ENCODE measurements around the gene EEF1AKMT4.
A peak's percentile ranks its signal among the peaks of the same experiment; 100 is the strongest.

Gene EEF1AKMT4

GRCh38 chr3:184249412-184250166 lies at the start of gene EEF1AKMT4:
EEF1AKMT4 (plus strand) TSS chr3:184249672; CDS start chr3:184249695, 23 bp downstream.
- peak; percentile 83 to 93 for DNase-seq

DNA sequence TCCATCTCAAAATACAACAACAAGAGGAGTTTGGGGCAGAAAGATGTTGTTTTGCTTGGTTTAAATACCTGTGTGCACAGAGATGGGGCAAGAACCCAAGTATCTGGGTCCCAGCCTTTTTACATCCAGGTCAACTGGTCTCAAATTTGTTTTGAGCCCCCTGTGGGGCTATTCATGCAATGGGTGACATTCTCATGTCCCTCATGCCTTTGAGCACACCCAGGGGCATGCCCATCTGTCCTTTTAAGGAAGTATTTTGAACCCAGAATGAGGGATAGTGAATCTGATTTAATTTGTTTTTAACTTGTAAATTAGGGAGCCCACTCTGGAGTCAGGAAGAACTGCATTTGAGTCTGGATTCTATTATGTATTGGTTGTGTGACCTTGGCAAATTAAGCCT lies 48.6 kb upstream of the EEF1AKMT4 start:
- no peak for DNase-seq

- no peak for DNase-seq
Observed at GRCh38 chr3:184203526-184203925, 45.9 kb upstream of the EEF1AKMT4 start.

GRCh38 chr3:184209146-184209923 lies 40.1 kb upstream of the EEF1AKMT4 start:
- no peak for DNase-seq

DNA sequence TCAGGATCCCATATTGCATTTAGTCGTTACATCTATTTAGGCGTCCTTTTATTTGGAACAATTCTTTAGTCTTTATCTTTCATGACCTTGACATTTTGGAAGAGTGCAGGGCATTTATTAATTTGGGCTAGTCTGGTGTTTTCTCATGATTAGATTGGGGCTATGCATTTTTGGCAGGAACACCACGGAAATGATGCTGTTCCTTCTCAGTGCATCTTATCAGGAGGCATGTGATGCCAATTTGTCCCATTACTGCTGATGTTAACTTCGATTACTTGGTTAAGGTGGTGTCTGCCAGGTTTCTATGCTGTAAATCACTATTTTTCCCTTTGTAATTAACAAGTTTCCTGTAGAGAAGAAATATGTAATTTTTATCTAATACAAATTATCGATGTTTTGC lies 38.2 kb upstream of the EEF1AKMT4 start:
- no peak for DNase-seq

DNA sequence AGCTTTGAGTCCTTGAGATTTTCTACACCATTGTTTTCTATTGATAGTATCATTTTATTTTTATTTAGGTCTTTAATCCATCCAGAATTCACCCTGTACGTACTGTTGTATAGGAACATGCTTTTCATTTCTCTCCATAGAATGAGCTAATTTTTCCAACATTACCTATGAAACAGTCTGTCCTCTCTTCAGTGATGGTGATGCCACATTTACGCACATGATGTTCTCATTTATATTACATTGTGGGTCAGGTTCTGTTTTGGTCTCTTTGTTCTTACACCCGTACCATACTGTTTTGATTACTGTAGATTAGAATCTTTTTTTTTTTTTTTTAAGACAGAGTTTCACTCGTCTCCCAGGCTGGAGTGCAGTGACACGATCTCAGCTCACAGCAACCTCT lies 37.8 kb upstream of the EEF1AKMT4 start:
- no peak for DNase-seq

DNA sequence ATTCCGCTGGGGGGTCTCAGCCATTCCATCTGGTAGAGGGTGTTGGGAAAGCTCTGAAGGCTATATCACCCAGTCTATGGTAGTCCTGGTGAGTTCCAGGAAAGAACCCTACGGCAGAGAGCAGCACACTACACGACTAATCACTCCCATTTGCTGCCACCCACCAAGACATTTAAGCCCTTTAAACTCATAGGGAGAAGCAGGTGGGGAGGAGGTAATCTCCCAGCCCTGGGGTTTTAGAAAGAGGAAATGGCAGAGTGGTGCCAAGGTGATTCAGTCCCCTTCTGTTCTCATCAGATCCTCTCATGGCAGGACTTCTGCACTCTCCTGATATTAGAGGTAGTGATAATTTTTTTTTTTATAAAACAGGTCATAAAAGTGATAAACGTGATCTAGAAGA lies 30.7 kb upstream of the EEF1AKMT4 start:
- DNase-seq: no peak

- no peak for DNase-seq
Observed at GRCh38 chr3:184222521-184222920, 27.0 kb upstream of the EEF1AKMT4 start.

GRCh38 chr3:184223946-184224345 lies 25.5 kb upstream of the EEF1AKMT4 start:
- DNase-seq: no peak

DNA sequence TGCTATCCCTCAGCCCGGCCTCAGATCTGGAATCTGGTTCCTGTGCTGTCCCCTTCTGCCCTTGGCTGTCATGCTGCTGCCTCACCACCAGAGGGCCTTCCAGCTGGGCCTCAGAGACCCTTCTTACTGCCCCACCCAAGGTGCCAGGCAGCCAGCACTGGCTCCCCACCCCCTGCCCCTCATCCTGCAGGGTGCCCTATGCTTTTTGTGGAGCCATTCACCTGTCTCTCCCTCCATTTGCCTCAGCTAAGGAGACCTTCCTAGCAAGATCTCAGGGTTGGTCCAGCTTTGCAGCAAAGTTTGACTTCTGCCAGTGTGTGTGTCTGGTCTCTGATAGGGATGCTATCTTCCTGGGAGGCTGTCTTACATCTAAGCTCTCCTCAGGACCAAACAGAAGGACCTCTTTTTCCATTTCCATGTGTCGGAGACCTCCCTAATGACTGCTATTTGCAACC lies 22.0 kb upstream of the EEF1AKMT4 start:
- peak in 1 of 2 donors; percentile 35 for DNase-seq

GRCh38 chr3:184228376-184229137 lies 20.9 kb upstream of the EEF1AKMT4 start:
- DNase-seq: no peak

DNA sequence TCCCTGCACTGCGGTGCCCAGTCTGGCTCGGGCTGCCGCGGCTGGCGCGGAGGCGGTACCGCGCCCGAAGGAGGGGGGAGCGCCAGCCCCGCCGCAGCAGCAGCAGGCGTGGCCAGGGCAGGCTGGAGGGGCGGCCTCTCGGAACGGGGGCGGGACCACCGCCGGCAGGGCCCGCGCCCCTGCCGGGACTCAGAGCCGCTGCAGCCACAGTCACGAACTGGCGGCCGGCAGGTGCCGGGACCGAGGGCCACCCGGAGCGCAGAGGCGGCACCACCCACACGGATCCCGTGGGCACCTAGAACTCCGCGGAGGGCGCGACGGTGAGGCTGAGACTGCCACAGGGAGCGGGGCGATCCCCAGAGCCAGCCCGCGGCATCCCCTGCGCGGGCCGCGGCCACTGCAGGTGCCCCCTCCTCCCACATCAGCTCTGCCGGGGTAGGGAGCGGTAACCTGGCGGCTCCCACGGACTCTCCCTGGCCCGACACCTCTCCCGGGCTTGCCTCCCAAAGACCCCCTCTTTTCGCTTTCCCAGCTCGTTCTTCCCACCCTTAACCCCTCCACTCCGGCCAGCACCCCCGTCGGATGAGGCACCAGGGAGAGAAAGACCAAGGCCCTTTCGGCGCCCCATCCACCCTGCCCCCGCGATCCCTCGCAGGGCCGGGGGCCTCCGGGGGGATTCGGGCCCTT lies 19.9 kb upstream of the EEF1AKMT4 start, which contains the start of gene VWA5B2:
VWA5B2 (plus strand) TSS at position 192 of the 687 bp plus-strand sequence. CDS start 944 bp downstream, outside the sequence.
- no peak for DNase-seq

- no peak for DNase-seq
Observed at GRCh38 chr3:184230081-184230602, 19.3 kb upstream of the EEF1AKMT4 start.

DNA sequence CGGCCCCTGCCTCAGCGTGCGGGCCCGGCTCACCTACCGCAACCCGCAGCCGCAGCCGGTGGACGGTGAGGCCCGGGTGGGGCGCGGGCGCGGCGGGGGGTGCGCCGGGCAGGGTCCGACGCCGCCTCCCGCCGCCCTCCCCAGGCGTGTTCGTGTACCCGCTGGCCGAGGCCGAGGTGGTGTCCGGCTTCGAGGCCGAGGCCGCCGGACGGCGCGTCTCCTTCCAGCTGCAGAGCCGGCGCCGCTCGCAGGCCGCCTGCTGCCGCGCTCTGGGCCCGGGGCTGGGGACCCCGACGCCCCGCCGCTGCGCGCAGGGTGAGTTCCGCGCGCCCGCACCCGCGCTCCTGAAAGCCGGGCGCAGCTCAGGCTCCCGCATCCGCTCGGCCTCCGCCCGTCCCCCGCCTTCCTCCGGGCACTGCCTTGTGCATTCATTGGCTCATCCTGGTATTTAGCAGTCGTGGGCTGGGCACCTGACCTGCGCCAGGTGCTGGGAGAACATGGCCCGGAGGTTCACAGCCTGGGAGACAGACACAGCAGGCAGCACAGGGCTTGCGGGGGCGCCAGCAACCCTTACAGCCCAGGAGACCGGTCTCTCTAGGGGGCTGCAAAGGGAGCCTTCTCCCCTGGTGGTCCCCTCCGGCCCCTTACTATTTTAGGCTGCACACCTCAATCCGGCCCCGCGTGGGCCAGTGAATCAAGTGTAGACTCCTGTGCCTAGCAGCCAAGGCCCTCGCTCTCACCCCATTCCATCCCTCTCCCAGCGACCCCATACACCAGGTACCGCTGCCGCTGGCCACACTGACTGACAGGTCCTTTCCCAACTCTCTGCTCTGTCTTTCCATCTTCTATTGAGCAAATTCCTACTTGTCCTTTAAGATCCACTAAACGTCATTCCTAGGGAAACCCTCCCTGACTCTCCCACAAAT lies 18.6 kb upstream of the EEF1AKMT4 start:
- DNase-seq: no peak

DNA sequence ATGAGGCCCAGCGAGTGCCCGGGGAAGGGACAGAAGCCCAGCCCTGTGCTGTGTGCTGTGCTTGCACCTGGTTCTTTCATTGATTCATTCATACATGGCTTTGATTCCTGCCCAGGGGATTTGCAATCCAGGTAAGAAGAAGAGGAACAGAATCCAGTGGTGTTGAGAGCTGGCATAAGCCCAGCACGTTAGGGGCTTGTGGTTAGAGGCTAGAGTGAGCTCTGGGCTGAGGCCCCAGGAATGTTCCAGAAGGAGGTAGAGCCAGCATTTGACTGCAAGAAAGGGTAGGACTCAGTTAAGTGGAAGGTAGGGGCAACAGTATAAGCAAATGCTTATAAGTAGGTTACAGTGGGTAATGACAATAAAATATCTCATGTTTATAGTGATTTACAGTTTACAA lies 17.8 kb upstream of the EEF1AKMT4 start:
- no peak for DNase-seq

- no peak for DNase-seq
Observed at GRCh38 chr3:184233127-184233843, 16.2 kb upstream of the EEF1AKMT4 start.

GRCh38 chr3:184234224-184234623 lies 15.2 kb upstream of the EEF1AKMT4 start:
- no peak for DNase-seq

GRCh38 chr3:184234671-184235380 lies 14.6 kb upstream of the EEF1AKMT4 start:
- DNase-seq: no peak

DNA sequence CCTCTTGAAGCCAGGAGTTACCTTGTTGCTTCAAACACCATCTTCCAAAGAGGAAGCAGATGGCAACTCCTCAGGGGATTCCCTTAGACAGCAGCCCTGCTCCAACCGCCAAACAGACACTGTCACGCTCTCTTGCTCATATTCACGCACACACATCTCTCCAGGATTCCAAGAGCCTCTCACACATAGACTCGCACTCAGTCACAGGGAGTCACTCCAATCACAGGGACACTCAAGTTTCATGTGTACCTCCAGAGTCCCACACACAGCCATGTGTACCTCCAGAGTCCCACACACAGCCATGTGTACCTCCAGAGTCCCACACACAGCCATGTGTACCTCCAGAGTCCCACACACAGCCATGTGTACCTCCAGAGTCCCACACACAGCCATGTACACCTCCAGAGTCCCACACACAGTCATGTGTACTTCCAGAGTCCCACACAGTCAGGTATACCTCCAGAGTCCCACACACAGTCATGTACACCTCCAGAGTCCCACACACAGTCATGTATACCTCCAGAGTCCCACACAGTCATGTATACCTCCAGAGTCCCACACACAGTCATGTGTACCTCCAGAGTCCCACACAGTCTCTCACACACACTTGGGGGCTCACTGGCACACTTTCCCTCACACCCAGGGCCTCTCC lies 14.0 kb upstream of the EEF1AKMT4 start:
- DNase-seq: no peak
